Testis (tissue), 2 donors: ENCODE measurements around the gene CCNG1.

Source experiments
- POLR2A ChIP-seq: fragments of 450-650 bp; IDR thresholded peaks from one replicate; pipeline ENCODE4 v1.6.1; 2017; ENCODE audit warnings: antibody characterized with exemption, mild to moderate bottlenecking, moderate library complexity
- TF ChIP-seq, protein P1 (sequence below), 3 experiments: fragments of 450-650 bp in 2 of 3; fragments of 200-600 bp in 1 of 3; sonication (generic) in 1 of 3; IDR thresholded peaks; one replicate each; pipeline ENCODE4 v1.5.1; 2016 to 2019; ENCODE audit warnings: antibody characterized with exemption in 3 of 3, mild to moderate bottlenecking in 2 of 3, moderate library complexity in 1 of 3

DNA sequence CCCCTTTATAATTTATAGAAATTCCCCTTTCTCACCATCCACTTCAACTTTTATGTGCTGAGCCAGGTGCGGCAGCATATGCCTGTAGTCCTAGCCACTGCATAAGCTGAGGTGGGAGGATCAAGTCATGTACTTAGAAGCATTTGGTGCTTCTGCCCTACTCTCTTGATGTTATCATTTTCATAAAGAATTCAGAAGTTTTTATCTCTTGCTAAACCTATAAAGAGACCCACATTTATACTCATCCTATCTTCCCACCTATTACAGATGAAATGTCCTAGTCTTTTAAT, 41.5 kb downstream of the CCNG1 start:
- TF ChIP-seq, protein P1, sequence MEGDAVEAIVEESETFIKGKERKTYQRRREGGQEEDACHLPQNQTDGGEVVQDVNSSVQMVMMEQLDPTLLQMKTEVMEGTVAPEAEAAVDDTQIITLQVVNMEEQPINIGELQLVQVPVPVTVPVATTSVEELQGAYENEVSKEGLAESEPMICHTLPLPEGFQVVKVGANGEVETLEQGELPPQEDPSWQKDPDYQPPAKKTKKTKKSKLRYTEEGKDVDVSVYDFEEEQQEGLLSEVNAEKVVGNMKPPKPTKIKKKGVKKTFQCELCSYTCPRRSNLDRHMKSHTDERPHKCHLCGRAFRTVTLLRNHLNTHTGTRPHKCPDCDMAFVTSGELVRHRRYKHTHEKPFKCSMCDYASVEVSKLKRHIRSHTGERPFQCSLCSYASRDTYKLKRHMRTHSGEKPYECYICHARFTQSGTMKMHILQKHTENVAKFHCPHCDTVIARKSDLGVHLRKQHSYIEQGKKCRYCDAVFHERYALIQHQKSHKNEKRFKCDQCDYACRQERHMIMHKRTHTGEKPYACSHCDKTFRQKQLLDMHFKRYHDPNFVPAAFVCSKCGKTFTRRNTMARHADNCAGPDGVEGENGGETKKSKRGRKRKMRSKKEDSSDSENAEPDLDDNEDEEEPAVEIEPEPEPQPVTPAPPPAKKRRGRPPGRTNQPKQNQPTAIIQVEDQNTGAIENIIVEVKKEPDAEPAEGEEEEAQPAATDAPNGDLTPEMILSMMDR (IDR thresholded peaks at IDR 0.05) = no peak
- no peak for TF ChIP-seq POLR2A
